ENCODE measurements around the gene RESP18.

DNA sequence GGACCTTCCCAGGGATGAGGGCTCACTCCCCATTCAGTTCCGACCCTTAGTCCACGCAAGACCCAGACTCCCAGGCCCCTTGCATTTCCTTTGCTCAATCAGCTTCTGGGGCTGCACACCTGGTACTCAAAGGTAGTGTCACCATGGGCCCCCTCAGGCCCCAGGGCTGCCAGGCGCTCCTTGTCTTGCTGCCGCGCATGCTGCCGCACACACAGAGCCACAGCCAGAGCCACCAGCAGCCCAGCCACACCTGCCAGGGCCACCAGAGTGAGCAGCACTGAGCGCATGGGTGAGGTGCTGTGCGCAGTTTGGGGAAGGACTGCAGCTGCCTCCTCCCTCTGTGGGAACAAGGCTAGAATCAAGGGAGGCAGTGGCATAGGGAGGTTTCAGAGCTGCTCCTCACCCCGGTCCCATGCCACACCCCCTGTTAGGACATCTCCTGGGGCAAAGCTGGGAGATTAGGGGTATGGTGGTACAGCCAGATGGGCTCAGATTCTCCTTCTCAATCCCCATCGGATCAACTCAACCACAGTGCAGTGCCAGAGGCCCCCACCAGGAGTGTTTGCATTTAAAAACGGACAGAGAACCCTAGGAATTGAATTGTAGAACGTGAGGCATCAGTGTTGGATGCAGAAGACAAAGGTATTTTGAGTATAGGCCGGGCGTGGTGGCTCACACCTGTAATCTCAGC is 34.6 kb downstream of the RESP18 start:
- TF ChIP-seq, protein P1, sequence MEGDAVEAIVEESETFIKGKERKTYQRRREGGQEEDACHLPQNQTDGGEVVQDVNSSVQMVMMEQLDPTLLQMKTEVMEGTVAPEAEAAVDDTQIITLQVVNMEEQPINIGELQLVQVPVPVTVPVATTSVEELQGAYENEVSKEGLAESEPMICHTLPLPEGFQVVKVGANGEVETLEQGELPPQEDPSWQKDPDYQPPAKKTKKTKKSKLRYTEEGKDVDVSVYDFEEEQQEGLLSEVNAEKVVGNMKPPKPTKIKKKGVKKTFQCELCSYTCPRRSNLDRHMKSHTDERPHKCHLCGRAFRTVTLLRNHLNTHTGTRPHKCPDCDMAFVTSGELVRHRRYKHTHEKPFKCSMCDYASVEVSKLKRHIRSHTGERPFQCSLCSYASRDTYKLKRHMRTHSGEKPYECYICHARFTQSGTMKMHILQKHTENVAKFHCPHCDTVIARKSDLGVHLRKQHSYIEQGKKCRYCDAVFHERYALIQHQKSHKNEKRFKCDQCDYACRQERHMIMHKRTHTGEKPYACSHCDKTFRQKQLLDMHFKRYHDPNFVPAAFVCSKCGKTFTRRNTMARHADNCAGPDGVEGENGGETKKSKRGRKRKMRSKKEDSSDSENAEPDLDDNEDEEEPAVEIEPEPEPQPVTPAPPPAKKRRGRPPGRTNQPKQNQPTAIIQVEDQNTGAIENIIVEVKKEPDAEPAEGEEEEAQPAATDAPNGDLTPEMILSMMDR (IDR thresholded peaks at IDR 0.05) = no peak
- TF ChIP-seq POLR2A (IDR thresholded peaks at IDR 0.05) (no peak), EP300 (IDR thresholded peaks at IDR 0.05) (no peak)

Measured in tibial nerve (tissue), 4 donors.